Testis (tissue), 3 donors: ENCODE results near the gene NECAB3. TPM values are rescaled to one million over a fixed set of nuclear protein-coding genes. Genes with fewer than 3 reads are reported as not detected.

Experiments
- DNase-seq: peaks from one replicate; pipeline ENCODE4 v3.0.0-alpha.2; 2019
- H3K27ac ChIP-seq, 2 donors: fragments of 200-600 bp; sonication (generic); one replicate each; pipeline ENCODE4 v1.5.1; 2019
- H3K27me3 ChIP-seq: fragments of 200-600 bp; sonication (generic); one replicate; pipeline ENCODE4 v1.5.1; 2019
- H3K36me3 ChIP-seq: fragments of 200-600 bp; sonication (generic); one replicate; pipeline ENCODE4 v1.5.1; 2017; ENCODE audit warnings: low read depth; ENCODE audit errors: missing control alignments
- H3K4me1 ChIP-seq: fragments of 200-600 bp; sonication (generic); one replicate; pipeline ENCODE4 v1.5.1; 2019
- H3K4me3 ChIP-seq, 2 donors: fragments of 200-600 bp; sonication (generic); one replicate each; pipeline ENCODE4 v1.5.1; 2017 to 2019
- H3K9me3 ChIP-seq: fragments of 200-600 bp; sonication (generic); one replicate; pipeline ENCODE4 v1.5.1; 2017
- CTCF ChIP-seq, 3 experiments: fragments of 450-650 bp in 2 of 3; fragments of 200-600 bp in 1 of 3; sonication (generic) in 1 of 3; IDR thresholded peaks; one replicate each; pipeline ENCODE4 v1.5.1; 2016 to 2019; ENCODE audit warnings: antibody characterized with exemption in 3 of 3, mild to moderate bottlenecking in 2 of 3, moderate library complexity in 1 of 3
- POLR2A ChIP-seq: fragments of 450-650 bp; IDR thresholded peaks from one replicate; pipeline ENCODE4 v1.6.1; 2017; ENCODE audit warnings: antibody characterized with exemption, mild to moderate bottlenecking, moderate library complexity
- WGBS, 2 donors: methylation state at CpG; one replicate each; pipeline ENCODE4 v1.1.5; 2018; 5-methylcytosine and 5-hydroxymethylcytosine counted together
- intact Hi-C: fragments of 100-400 bp; cut with DNase I; formaldehyde crosslinking; loops from one replicate; pipeline ENCODE4 v1.15.1; 2023; ENCODE audit warnings: low total_unique reads
- polyA plus RNA-seq: library from polyadenylated mRNA; stranded (reverse); fragments of 350-450 nt; fragmentation: Illumina TruSeq; extraction: RNeasy Lipid Tissue Mini Kit (QIAGEN cat#74804); gene quantifications from one replicate; pipeline ENCODE4 v1.2.3, GENCODE V29; 2014; ENCODE audit warnings: low read depth, low replicate concordance; ENCODE audit not compliant: insufficient read depth
- total RNA-seq, 2 donors: library from RNA; depleted of rRNA; stranded (reverse); fragments of >200 nt; gene quantifications; one replicate each; pipeline ENCODE4 v1.2.3, GENCODE V29; 2016

NECAB3 gene
- total and polyA plus RNA-seq, 3 donors from 2014 or later, result 59.7 to 118 (median 106) TPM

GRCh38 chr20:33693289-33693688 lies 19.1 kb upstream of the NECAB3 start:
- H3K9me3 ChIP-seq, result no peaks in the 10 kb centered on the region
- H3K4me3 ChIP-seq, result no peak overlapping the region
- peak overlapping the region in 1 of 2 donors; percentile 56 for H3K27ac ChIP-seq
- 73 to 74% methylated on average over 5 of the region's 5 CpGs for WGBS, 2 donors
- DNase-seq, result no peak
- H3K36me3 ChIP-seq, result no peaks in the 10 kb centered on the region
- intact Hi-C loops, result no loop called here
- peaks cover 8% of the 10 kb centered on the region for H3K4me1 ChIP-seq
- TF ChIP-seq POLR2A, result no peak
- no peak for TF ChIP-seq CTCF (IDR thresholded peaks at IDR 0.05)
- no peaks in the 10 kb centered on the region for H3K27me3 ChIP-seq

- Histone ChIP-seq H3K36me3 (no peaks in the 10 kb centered on the region), H3K4me1 (peaks cover 13% of the 10 kb centered on the region), H3K9me3 (no peaks in the 10 kb centered on the region), H3K27ac (no peak overlapping the region), H3K27me3 (no peaks in the 10 kb centered on the region), H3K4me3 (no peak overlapping the region)
- WGBS, 2 donors, result 33 to 63% methylated on average over 4 of the region's 4 CpGs
- no peak for DNase-seq
- no peak for TF ChIP-seq POLR2A
- TF ChIP-seq CTCF (IDR thresholded peaks at IDR 0.05), result no peak
- intact Hi-C loops, result no loop called here
Measured at GRCh38 chr20:33689973-33690372, 15.7 kb upstream of the NECAB3 start.

- intact Hi-C loops, result no loop called here
Measured at GRCh38 chr20:33689493-33689892, 15.3 kb upstream of the NECAB3 start.

GRCh38 chr20:33688938-33689424 lies 14.8 kb upstream of the NECAB3 start:
- H3K27ac ChIP-seq, result no peak overlapping the region
- H3K4me3 ChIP-seq, result no peak overlapping the region
- no peak for DNase-seq

More at GRCh38 chr20:33689493-33689892, 15.3 kb upstream of the NECAB3 start:
- no peaks in the 10 kb centered on the region for H3K9me3 ChIP-seq
- no peak overlapping the region for H3K4me3 ChIP-seq
- no peak for TF ChIP-seq CTCF (IDR thresholded peaks at IDR 0.05)
- no peak for TF ChIP-seq POLR2A
- DNase-seq, result no peak
- 89 to 92% methylated on average over 1 of the region's 1 CpG for WGBS, 2 donors
- peaks cover 15% of the 10 kb centered on the region for H3K4me1 ChIP-seq
- no peaks in the 10 kb centered on the region for H3K36me3 ChIP-seq
- no peaks in the 10 kb centered on the region for H3K27me3 ChIP-seq
- H3K27ac ChIP-seq, result no peak overlapping the region

More at GRCh38 chr20:33688938-33689424, 14.8 kb upstream of the NECAB3 start:
- intact Hi-C loops, result no loop called here
- Histone ChIP-seq H3K27me3 (no peaks in the 10 kb centered on the region), H3K9me3 (no peaks in the 10 kb centered on the region), H3K36me3 (no peaks in the 10 kb centered on the region), H3K4me1 (peaks cover 12% of the 10 kb centered on the region)
- WGBS, 2 donors, result 75 to 79% methylated on average over 3 of the region's 3 CpGs
- TF ChIP-seq CTCF (IDR thresholded peaks at IDR 0.05) (no peak), POLR2A (no peak)
